Measurements from ENCODE around the gene RCE1. TPM values are rescaled to one million over a fixed set of nuclear protein-coding genes. Genes with fewer than 3 reads are reported as not detected.

RCE1 gene
- total RNA-seq, 1 experiment from 2014 or later: 52.5 TPM

- Histone ChIP-seq H3T11ph (ENCODE audit: low read length) (no peak overlapping the region), H3K4me1 (ENCODE audit: insufficient read depth, low read length) (no peaks in the 10 kb centered on the region), H2BK15ac (ENCODE audit: low read depth, low read length) (no peak overlapping the region), H3K4ac (ENCODE audit: low read depth, low read length) (no peak overlapping the region), H3K9me3 (ENCODE audit: control insufficient read depth, low read depth, low read length) (no peaks in the 10 kb centered on the region), H3K79me1 (ENCODE audit: insufficient read depth, low read depth, low read length, poor library complexity, severe bottlenecking) (no peaks in the 10 kb centered on the region), H4K8ac (replicated peaks; ENCODE audit: insufficient read length, low read depth, low read length) (no peak overlapping the region), H3K56ac (ENCODE audit: insufficient read length, low read depth, low read length) (no peak overlapping the region), H4K20me1 (ENCODE audit: control insufficient read depth, insufficient read depth, insufficient read length) (no peaks in the 10 kb centered on the region), H4K5ac (ENCODE audit: insufficient read length, low read depth, low read length) (no peak overlapping the region), H2AFZ (ENCODE audit: low read length) (no peak overlapping the region), H3K14ac (ENCODE audit: insufficient read depth, low read length) (no peak overlapping the region), H2BK12ac (ENCODE audit: insufficient read length, low read depth, low read length) (no peak overlapping the region), H3K79me2 (ENCODE audit: insufficient read depth, low read length) (no peaks in the 10 kb centered on the region), H3K4me2 (ENCODE audit: insufficient read depth, insufficient read length, low read length) (no peak overlapping the region), H2AK5ac (ENCODE audit: insufficient read length, low read length) (no peak overlapping the region), H3K18ac (ENCODE audit: insufficient read length, low read depth, low read length) (no peak overlapping the region), H3K9ac (ENCODE audit: extremely low read depth, insufficient read length, low read length) (no peak overlapping the region), H3K27me3 (ENCODE audit: insufficient read depth, low read length) (no peaks in the 10 kb centered on the region), H3K27ac (ENCODE audit: insufficient read length, low read depth, low read length) (no peak overlapping the region), H2BK120ac (ENCODE audit: low read depth, low read length, poor library complexity, severe bottlenecking) (no peak overlapping the region), H4K91ac (ENCODE audit: insufficient read length, low read depth, low read length) (no peak overlapping the region), H2BK20ac (ENCODE audit: low read depth, low read length, poor library complexity, severe bottlenecking) (no peak overlapping the region), H3K23me2 (ENCODE audit: insufficient read length, low read depth, low read length, poor library complexity, severe bottlenecking) (no peaks in the 10 kb centered on the region), H3K23ac (ENCODE audit: insufficient read length, low read depth, low read length) (no peak overlapping the region), H2BK5ac (ENCODE audit: insufficient read length, low read length) (no peak overlapping the region)
- Mint-ChIP-seq H3K4me1 (peaks cover 5% of the 10 kb centered on the region in 2 experiments; a peak in 3 of 4 replicates), H3K36me3 (ENCODE audit: insufficient read depth in 1 of 3, low read depth in 3 of 3) (peaks cover 0 to 39% (median 39%) of the 10 kb centered on the region in 3 experiments; a peak in 5 of 7 replicates), H3K4me3 (no peak overlapping the region; a peak in 1 of 5 replicates), H3K9me3 (no peaks in the 10 kb centered on the region), H3K27me3 (ENCODE audit: low read depth) (no peaks in the 10 kb centered on the region), H3K27ac (peak overlapping the region in 1 of 3 experiments; percentile 56; a peak in 1 of 7 replicates)
- no peak for DNase-seq
- WGBS (ENCODE audit: extremely low coverage, insufficient read length, low lambda C conversion rate): no CpG with 5 or more reads among the region's 12 CpGs
- TF ChIP-seq, protein P1, sequence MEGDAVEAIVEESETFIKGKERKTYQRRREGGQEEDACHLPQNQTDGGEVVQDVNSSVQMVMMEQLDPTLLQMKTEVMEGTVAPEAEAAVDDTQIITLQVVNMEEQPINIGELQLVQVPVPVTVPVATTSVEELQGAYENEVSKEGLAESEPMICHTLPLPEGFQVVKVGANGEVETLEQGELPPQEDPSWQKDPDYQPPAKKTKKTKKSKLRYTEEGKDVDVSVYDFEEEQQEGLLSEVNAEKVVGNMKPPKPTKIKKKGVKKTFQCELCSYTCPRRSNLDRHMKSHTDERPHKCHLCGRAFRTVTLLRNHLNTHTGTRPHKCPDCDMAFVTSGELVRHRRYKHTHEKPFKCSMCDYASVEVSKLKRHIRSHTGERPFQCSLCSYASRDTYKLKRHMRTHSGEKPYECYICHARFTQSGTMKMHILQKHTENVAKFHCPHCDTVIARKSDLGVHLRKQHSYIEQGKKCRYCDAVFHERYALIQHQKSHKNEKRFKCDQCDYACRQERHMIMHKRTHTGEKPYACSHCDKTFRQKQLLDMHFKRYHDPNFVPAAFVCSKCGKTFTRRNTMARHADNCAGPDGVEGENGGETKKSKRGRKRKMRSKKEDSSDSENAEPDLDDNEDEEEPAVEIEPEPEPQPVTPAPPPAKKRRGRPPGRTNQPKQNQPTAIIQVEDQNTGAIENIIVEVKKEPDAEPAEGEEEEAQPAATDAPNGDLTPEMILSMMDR (conservative IDR thresholded peaks at IDR 0.05): no peak
These were observed 7.4 kb upstream of the RCE1 start for GRCh38 chr11:66835768-66836405.
